Effector memory CD4-positive, alpha-beta T cell (primary cell): ENCODE measurements around the gene CRIM1.
"Not testable (repeated sequence)": the region's sequence is repeated elsewhere in the genome, so short reads cannot be mapped to it uniquely, and the experiment has no call there.

Source experiments
- DNase-seq, 3 donors: peaks; one replicate each; pipeline ENCODE4 v3.0.0-alpha.2; 2020
- H3K27ac ChIP-seq: 2 replicates; pipeline ENCODE4 v1.7.0; 2013; ENCODE audit warnings: mild to moderate bottlenecking, low read length, moderate library complexity; ENCODE audit not compliant: insufficient read depth, poor library complexity, severe bottlenecking
- H3K27me3 ChIP-seq: replicated peaks from 2 replicates; pipeline ENCODE4 v1.7.0; 2013; ENCODE audit warnings: mild to moderate bottlenecking, low read length; ENCODE audit not compliant: insufficient read depth, control insufficient read depth, poor library complexity, severe bottlenecking
- H3K36me3 ChIP-seq: 2 replicates; pipeline ENCODE4 v1.7.0; 2013; ENCODE audit warnings: mild to moderate bottlenecking, low read length, moderate library complexity; ENCODE audit not compliant: control insufficient read depth, insufficient read depth
- H3K4me1 ChIP-seq: 2 replicates; pipeline ENCODE4 v1.7.0; 2013; ENCODE audit warnings: low read length, mild to moderate bottlenecking; ENCODE audit not compliant: control insufficient read depth, insufficient read depth, poor library complexity, severe bottlenecking
- H3K4me3 ChIP-seq: 2 replicates; pipeline ENCODE4 v1.7.0; 2013; ENCODE audit warnings: low read length, low read depth, mild to moderate bottlenecking; ENCODE audit not compliant: insufficient read depth, poor library complexity, severe bottlenecking
- H3K9me3 ChIP-seq: 2 replicates; pipeline ENCODE4 v1.7.0; 2013; ENCODE audit warnings: mild to moderate bottlenecking, low read length, moderate library complexity; ENCODE audit not compliant: control insufficient read depth
- total RNA-seq, 3 donors: gene quantifications; one replicate each; lab custom pipeline; 2026; lab: John Stamatoyannopoulos, UW

CRIM1 gene
- total RNA-seq = 10.2 to 11.0 (median 10.6) reads per million in 3 donors

GRCh38 chr2:36355151-36355889 lies at the start of gene CRIM1:
Gene CRIM1 (plus strand): TSS chr2:36355778. CDS start chr2:36356293, 515 bp downstream.
- Histone ChIP-seq H3K27me3 (peaks cover 4% of the 10 kb centered on the region), H3K27ac (no peak within 1 kb of the TSS), H3K9me3 (no peaks in the 10 kb centered on the region), H3K36me3 (no peaks in the 10 kb centered on the region), H3K4me1 (peaks cover 8% of the 10 kb centered on the region), H3K4me3 (peak within 1 kb of the TSS; percentile 76)
- DNase-seq = peak in 2 of 3 donors; percentile 13 to 34

- H3K27me3 ChIP-seq = no peaks in the 10 kb centered on the region
- no peak overlapping the region for H3K4me3 ChIP-seq
- DNase-seq = no peak
- H3K36me3 ChIP-seq = no peaks in the 10 kb centered on the region
- no peaks in the 10 kb centered on the region for H3K4me1 ChIP-seq
- H3K27ac ChIP-seq = no peak overlapping the region
- no peaks in the 10 kb centered on the region for H3K9me3 ChIP-seq
Observed at GRCh38 chr2:36307441-36307840, 48.1 kb upstream of the CRIM1 start.

GRCh38 chr2:36310444-36310843 lies 45.1 kb upstream of the CRIM1 start:
- not testable (repeated sequence) for DNase-seq, H3K4me1 ChIP-seq, H3K36me3 ChIP-seq, H3K4me3 ChIP-seq, H3K27ac ChIP-seq, H3K27me3 ChIP-seq, H3K9me3 ChIP-seq

GRCh38 chr2:36318547-36318946 lies 37.0 kb upstream of the CRIM1 start:
- no peaks in the 10 kb centered on the region for H3K36me3 ChIP-seq
- no peaks in the 10 kb centered on the region for H3K9me3 ChIP-seq
- H3K27me3 ChIP-seq = no peaks in the 10 kb centered on the region
- H3K4me1 ChIP-seq = no peaks in the 10 kb centered on the region
- no peak overlapping the region for H3K27ac ChIP-seq
- no peak overlapping the region for H3K4me3 ChIP-seq
- DNase-seq = no peak

- no peaks in the 10 kb centered on the region for H3K36me3 ChIP-seq
- no peaks in the 10 kb centered on the region for H3K27me3 ChIP-seq
- no peak overlapping the region for H3K4me3 ChIP-seq
- no peaks in the 10 kb centered on the region for H3K9me3 ChIP-seq
- no peaks in the 10 kb centered on the region for H3K4me1 ChIP-seq
- no peak for DNase-seq
- H3K27ac ChIP-seq = no peak overlapping the region
Observed at GRCh38 chr2:36322108-36322507, 33.5 kb upstream of the CRIM1 start.

- Histone ChIP-seq H3K4me1 (no peaks in the 10 kb centered on the region), H3K27me3 (no peaks in the 10 kb centered on the region), H3K4me3 (no peak overlapping the region), H3K9me3 (no peaks in the 10 kb centered on the region), H3K27ac (no peak overlapping the region), H3K36me3 (no peaks in the 10 kb centered on the region)
- no peak for DNase-seq
Observed at GRCh38 chr2:36326286-36326685, 29.3 kb upstream of the CRIM1 start.

GRCh38 chr2:36329251-36329650 lies 26.3 kb upstream of the CRIM1 start:
- no peaks in the 10 kb centered on the region for H3K36me3 ChIP-seq
- H3K4me3 ChIP-seq = no peak overlapping the region
- DNase-seq = no peak
- no peaks in the 10 kb centered on the region for H3K27me3 ChIP-seq
- no peaks in the 10 kb centered on the region for H3K9me3 ChIP-seq
- no peaks in the 10 kb centered on the region for H3K4me1 ChIP-seq
- H3K27ac ChIP-seq = no peak overlapping the region

- no peak overlapping the region for H3K4me3 ChIP-seq
- no peaks in the 10 kb centered on the region for H3K4me1 ChIP-seq
- no peaks in the 10 kb centered on the region for H3K27me3 ChIP-seq
- no peak for DNase-seq
- no peaks in the 10 kb centered on the region for H3K9me3 ChIP-seq
- H3K27ac ChIP-seq = no peak overlapping the region
- H3K36me3 ChIP-seq = no peaks in the 10 kb centered on the region
Observed at GRCh38 chr2:36329746-36330472, 25.7 kb upstream of the CRIM1 start.

- Histone ChIP-seq H3K4me1 (no peaks in the 10 kb centered on the region), H3K27ac (no peak overlapping the region), H3K9me3 (no peaks in the 10 kb centered on the region), H3K36me3 (no peaks in the 10 kb centered on the region), H3K4me3 (no peak overlapping the region), H3K27me3 (no peaks in the 10 kb centered on the region)
- no peak for DNase-seq
Observed at GRCh38 chr2:36330473-36331395, 24.8 kb upstream of the CRIM1 start.
